ENCODE results near the gene ZNF195.
"Not testable (repeated sequence)": the region's sequence is repeated elsewhere in the genome, so short reads cannot be mapped to it uniquely, and the experiment has no call there.

GRCh38 chr11:3402861-3403250, 23.9 kb upstream of the ZNF195 start:
- not testable (repeated sequence) for TF ChIP-seq CTCF, POLR2A (IDR thresholded peaks at IDR 0.05)

Measured in right lobe of liver (tissue), 4 donors.